NT2/D1 (cell line): ENCODE measurements around the gene ERBB4.

Source experiments
- YY1 ChIP-seq: IDR thresholded peaks from 2 replicates; pipeline ENCODE4 v1.6.1; 2011; ENCODE audit not compliant: insufficient read length, insufficient read depth
- ZNF274 ChIP-seq: IDR thresholded peaks from 2 replicates; pipeline ENCODE4 v1.6.1; 2011; ENCODE audit warnings: mild to moderate bottlenecking, low read depth, low read length

GRCh38 chr2:212357606-212358005 lies 181.0 kb downstream of the ERBB4 start:
- TF ChIP-seq ZNF274 (no peak), YY1 (no peak)
